ENCODE results near the gene GRIK3. TPM values are rescaled to one million over a fixed set of nuclear protein-coding genes. Genes with fewer than 3 reads are reported as not detected.
"Not testable (repeated sequence)": the region's sequence is repeated elsewhere in the genome, so short reads cannot be mapped to it uniquely, and the experiment has no call there.

The GRIK3 gene
- total RNA-seq, 2 donors from 2014 or later, result 0.20 to 1.2 TPM

DNA sequence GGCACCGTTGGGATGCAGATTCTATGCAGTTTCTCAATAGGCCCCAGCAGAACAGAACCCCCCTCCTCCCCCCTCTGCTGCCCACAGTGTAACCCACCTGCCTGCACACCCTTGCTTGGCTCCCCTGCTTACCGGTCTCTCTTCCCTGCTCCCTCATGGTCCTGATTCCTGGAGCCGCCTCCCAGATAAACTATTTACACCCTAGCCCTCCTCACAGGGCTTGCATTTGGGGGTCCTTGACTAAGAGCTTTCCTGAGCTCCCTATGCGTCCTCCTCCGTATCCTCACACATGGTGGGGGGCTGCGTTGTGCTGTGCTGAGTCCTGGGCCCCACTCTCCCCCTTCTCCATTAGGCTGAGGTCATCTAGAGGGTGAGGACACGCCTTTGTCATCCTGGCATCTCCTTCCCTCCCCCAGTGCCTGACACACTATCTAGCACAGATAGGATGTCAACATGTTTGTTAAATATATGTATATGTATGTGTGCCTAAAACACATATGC is 121.9 kb downstream of the GRIK3 start:
- intact Hi-C loops (cut with DNase I), result no loop called here
- Histone ChIP-seq H3K9ac (ENCODE audit: low read depth in 2 of 2, low read length in 2 of 2) (no peak overlapping the region), H3K9me3 (no peaks in the 10 kb centered on the region), H3K4me3 (no peak overlapping the region), H3K27me3 (no peaks in the 10 kb centered on the region), H3K27ac (no peak overlapping the region), H3K36me3 (no peaks in the 10 kb centered on the region), H3K4me1 (no peaks in the 10 kb centered on the region)
- TF ChIP-seq, protein P1, sequence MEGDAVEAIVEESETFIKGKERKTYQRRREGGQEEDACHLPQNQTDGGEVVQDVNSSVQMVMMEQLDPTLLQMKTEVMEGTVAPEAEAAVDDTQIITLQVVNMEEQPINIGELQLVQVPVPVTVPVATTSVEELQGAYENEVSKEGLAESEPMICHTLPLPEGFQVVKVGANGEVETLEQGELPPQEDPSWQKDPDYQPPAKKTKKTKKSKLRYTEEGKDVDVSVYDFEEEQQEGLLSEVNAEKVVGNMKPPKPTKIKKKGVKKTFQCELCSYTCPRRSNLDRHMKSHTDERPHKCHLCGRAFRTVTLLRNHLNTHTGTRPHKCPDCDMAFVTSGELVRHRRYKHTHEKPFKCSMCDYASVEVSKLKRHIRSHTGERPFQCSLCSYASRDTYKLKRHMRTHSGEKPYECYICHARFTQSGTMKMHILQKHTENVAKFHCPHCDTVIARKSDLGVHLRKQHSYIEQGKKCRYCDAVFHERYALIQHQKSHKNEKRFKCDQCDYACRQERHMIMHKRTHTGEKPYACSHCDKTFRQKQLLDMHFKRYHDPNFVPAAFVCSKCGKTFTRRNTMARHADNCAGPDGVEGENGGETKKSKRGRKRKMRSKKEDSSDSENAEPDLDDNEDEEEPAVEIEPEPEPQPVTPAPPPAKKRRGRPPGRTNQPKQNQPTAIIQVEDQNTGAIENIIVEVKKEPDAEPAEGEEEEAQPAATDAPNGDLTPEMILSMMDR (IDR thresholded peaks at IDR 0.05), result no peak
- DNase-seq, result no peak

DNA sequence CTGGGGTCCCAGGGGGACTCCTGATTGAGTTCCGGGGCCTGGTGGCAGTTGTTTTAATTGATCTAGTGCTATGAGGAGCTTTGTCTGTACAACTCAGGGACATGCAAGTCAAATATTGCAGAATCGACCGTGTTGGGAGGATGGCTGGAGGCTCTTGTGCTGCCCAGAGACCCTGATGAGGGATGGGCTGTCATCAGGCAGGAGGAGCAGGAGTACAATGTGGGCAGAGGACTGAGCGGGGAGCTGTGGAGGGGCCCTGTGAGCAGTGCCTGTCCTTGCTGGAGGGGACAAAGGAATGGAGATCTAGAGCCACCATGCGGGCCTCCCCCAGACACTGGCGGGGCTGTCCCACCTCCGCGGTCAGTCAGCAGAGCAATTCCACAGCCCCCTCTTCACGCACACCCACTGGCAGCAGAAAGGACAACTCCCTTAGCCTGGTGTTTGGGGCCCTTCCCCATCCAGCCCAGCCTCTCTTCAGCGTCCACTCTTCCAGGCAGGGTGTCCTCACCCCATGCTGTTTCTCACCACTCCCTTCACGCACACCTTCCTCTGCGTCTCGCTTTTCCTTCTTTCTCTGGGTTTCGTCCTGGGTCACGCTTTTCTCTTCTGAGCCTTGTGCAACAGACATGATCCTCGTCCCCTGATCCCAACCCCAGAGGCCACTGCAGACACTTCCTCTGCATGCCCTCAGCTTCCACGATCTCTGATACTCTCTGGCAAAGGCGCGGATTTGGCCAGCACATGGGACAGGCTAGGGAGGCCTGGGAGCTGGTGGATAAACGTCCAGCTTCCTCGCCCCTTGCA is 122.6 kb downstream of the GRIK3 start:
- no peak overlapping the region for H3K4me3 ChIP-seq
- H3K27me3 ChIP-seq, result no peaks in the 10 kb centered on the region
- intact Hi-C loops (cut with DNase I), result no loop called here
- H3K27ac ChIP-seq, result no peak overlapping the region
- H3K9ac ChIP-seq (ENCODE audit: low read depth in 2 of 2, low read length in 2 of 2), result no peak overlapping the region
- H3K4me1 ChIP-seq, result no peaks in the 10 kb centered on the region
- H3K9me3 ChIP-seq, result no peaks in the 10 kb centered on the region
- TF ChIP-seq, protein P1 (IDR thresholded peaks at IDR 0.05), result no peak
- H3K36me3 ChIP-seq, result no peaks in the 10 kb centered on the region
- no peak for DNase-seq

DNA sequence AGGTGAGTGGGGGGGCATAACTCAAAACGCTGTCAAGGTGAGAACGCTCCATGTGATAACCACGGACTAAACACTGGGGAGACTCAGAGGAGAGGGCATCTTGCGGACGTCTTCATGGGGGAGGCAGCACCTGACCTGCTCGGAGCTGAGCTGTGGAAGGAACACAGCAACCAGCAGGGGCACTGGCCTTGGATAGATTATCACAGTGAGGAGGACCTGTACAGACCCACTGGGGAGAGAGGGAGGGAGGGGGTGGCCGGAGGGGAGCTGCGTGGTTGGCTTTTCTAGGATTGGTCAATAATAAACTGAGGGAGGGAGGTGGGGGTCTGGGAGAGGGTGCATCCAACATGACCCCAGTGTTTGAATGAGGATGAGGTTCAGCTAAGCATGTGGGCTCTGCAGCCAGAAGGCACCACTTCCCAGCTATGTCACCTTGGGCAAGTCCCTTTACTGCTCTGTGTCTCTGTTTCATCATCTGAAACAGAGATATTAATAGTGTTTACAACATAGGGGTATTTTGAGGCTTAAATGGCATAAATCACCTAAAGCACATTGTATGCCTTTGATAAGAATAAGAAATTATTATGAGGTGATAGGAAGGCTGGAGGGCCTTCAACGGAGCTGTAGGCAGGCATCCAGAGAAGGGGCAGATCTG is 123.3 kb downstream of the GRIK3 start:
- Histone ChIP-seq H3K4me1 (no peaks in the 10 kb centered on the region), H3K9me3 (no peaks in the 10 kb centered on the region), H3K27me3 (no peaks in the 10 kb centered on the region), H3K36me3 (no peaks in the 10 kb centered on the region), H3K27ac (no peak overlapping the region), H3K4me3 (no peak overlapping the region), H3K9ac (ENCODE audit: low read depth in 2 of 2, low read length in 2 of 2) (no peak overlapping the region)
- intact Hi-C loops (cut with DNase I), result no loop called here
- no peak for DNase-seq
- TF ChIP-seq, protein P1 (IDR thresholded peaks at IDR 0.05), result no peak

DNA sequence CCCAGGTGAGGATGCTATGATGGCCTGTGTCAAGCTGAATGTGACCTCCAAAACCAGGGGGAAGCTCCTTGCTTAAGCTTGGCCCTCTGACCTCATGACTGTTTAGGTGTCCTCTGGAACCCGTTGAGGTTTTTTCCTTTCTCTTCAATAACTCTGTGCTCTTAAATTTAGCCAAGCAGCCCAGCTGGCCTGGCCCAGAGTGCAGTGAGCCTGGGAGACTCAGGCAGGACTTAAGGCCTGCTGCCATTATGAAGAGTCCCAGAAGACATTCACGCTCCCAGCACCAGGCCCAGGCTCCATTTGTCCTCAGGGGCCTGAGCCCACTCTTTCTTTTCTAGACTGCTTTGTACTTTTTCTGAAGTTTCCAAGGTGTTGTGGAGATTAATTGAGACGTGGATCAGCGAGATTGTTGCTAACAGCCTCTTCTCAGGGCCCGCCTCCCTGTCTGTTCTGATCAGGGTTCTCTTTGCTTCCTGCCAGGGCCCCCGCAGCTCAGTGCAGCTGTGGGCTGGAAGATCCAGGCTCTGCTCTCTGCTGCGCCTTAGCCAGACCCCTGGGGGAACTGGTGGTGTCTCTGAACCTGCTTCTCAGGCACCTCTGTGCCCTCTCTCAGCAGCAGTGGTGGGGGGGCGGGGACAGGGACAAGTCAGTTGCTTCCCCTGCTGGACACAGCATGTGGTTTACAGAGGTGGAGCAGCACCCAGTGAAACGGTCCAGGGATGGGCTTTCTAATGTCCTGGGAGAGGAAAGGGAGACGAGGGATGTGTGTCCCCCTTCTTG is 124.2 kb downstream of the GRIK3 start:
- DNase-seq, result no peak
- intact Hi-C loops (cut with DNase I), result no loop called here
- no peaks in the 10 kb centered on the region for H3K4me1 ChIP-seq
- TF ChIP-seq, protein P1 (IDR thresholded peaks at IDR 0.05), result no peak
- no peak overlapping the region for H3K27ac ChIP-seq
- H3K4me3 ChIP-seq, result no peak overlapping the region
- H3K9me3 ChIP-seq, result no peaks in the 10 kb centered on the region
- H3K36me3 ChIP-seq, result no peaks in the 10 kb centered on the region
- no peaks in the 10 kb centered on the region for H3K27me3 ChIP-seq
- H3K9ac ChIP-seq (ENCODE audit: low read depth in 2 of 2, low read length in 2 of 2), result no peak overlapping the region

DNA sequence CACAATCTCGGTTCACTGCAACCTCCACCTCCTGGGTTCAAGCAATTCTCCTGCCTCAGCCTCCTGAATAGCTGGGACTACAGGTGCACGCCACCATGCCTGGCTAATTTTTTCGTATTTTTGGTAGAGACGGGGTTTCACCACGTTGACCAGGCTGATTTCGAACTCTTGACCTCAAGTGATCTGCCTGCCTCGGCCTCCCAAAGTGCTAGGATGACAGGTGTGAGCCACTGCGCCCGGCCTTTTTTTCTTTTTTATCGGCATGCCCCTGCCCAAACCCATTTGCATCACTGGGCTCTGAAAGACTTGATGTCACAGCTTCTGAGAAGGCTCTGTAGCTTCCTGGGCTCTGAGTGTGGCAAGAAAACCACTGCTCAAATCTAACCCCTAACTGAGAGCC is 125.0 kb downstream of the GRIK3 start:
- H3K27me3 ChIP-seq; DNase-seq; H3K36me3 ChIP-seq; H3K27ac ChIP-seq; H3K4me1 ChIP-seq; H3K9me3 ChIP-seq; intact Hi-C loops (cut with DNase I); H3K9ac ChIP-seq (ENCODE audit: low read depth in 2 of 2, low read length in 2 of 2); H3K4me3 ChIP-seq: not testable (repeated sequence)

All from colonic mucosa (tissue), 4 donors.